Hematopoietic multipotent progenitor cell treated with erythropoietin and hydrocortisone succinate and interleukin-3 and kit ligand, for 4 days (in vitro differentiated cells): ENCODE data around the gene KLF4.

Experiments
- DNase-seq: peaks from one replicate; pipeline ENCODE4 v3.0.0-alpha.2; 2015

Gene KLF4

GRCh38 chr9:107447834-107448233 lies 41.7 kb downstream of the KLF4 start:
- DNase-seq = no peak

GRCh38 chr9:107447081-107447480 lies 42.5 kb downstream of the KLF4 start:
- DNase-seq = no peak

- no peak for DNase-seq
Measured at GRCh38 chr9:107446491-107446890, 43.1 kb downstream of the KLF4 start.

- no peak for DNase-seq
Measured at GRCh38 chr9:107443786-107444185, 45.8 kb downstream of the KLF4 start.

GRCh38 chr9:107439991-107440456 lies 49.5 kb downstream of the KLF4 start:
- DNase-seq = no peak

GRCh38 chr9:107438211-107439031 lies 51.1 kb downstream of the KLF4 start:
- no peak for DNase-seq

- DNase-seq = no peak
Measured at GRCh38 chr9:107437716-107438115, 51.9 kb downstream of the KLF4 start.

- no peak for DNase-seq
Measured at GRCh38 chr9:107435415-107435814, 54.2 kb downstream of the KLF4 start.
